HEK293T (cell line): ENCODE results near the gene TMEM232.

Experiments
- BHLHE40 ChIP-seq: fragments of 450-650 bp; IDR thresholded peaks from 2 replicates; pipeline ENCODE4 v1.6.1; 2016; ENCODE audit warnings: mild to moderate bottlenecking, moderate library complexity, borderline replicate concordance
- FOXK2 ChIP-seq: fragments of 450-650 bp; IDR thresholded peaks from 2 replicates; pipeline ENCODE4 v1.6.1; 2016; ENCODE audit warnings: mild to moderate bottlenecking
- L3MBTL2 ChIP-seq: fragments of 450-650 bp; conservative IDR thresholded peaks from 2 replicates; pipeline ENCODE4 v1.6.1; 2016; ENCODE audit warnings: mild to moderate bottlenecking
- LEF1 ChIP-seq: fragments of 450-650 bp; IDR thresholded peaks from 2 replicates; pipeline ENCODE4 v1.6.1; 2017; ENCODE audit warnings: mild to moderate bottlenecking, borderline replicate concordance
- SP1 ChIP-seq: fragments of 450-650 bp; IDR thresholded peaks from 2 replicates; pipeline ENCODE4 v1.6.1; 2017
- SUZ12 ChIP-seq: fragments of 450-650 bp; IDR thresholded peaks from 2 replicates; pipeline ENCODE4 v1.6.1; 2016; ENCODE audit warnings: mild to moderate bottlenecking
- TARDBP ChIP-seq: fragments of 450-650 bp; IDR thresholded peaks from 2 replicates; pipeline ENCODE4 v1.6.1; 2016
- TF ChIP-seq, protein P1 (sequence below): fragments of 450-650 bp; IDR thresholded peaks from 2 replicates; pipeline ENCODE4 v1.6.1; 2016

DNA sequence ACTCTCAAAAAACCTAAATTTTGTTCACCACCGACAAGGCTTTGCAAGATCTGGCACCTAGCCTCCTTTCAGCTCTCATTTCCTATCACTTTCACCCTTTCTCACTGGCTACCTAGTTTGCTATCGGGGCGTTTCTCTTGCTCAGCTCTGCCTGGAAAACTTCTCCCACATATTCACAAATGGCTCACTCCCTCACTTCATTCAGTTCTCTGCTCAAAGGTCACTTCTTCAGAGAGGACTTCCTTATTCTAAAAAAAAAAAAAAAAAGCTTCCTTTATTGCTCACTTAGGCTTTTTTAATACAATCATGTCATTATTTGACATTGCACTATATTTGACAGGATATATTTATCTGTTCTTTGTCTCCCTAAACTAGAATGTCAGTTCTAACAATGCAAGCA is 10.3 kb upstream of the TMEM232 start:
- no peak for TF ChIP-seq SP1
- no peak for TF ChIP-seq BHLHE40
- TF ChIP-seq SUZ12, result no peak
- no peak for TF ChIP-seq L3MBTL2
- no peak for TF ChIP-seq TARDBP
- TF ChIP-seq, protein P1, sequence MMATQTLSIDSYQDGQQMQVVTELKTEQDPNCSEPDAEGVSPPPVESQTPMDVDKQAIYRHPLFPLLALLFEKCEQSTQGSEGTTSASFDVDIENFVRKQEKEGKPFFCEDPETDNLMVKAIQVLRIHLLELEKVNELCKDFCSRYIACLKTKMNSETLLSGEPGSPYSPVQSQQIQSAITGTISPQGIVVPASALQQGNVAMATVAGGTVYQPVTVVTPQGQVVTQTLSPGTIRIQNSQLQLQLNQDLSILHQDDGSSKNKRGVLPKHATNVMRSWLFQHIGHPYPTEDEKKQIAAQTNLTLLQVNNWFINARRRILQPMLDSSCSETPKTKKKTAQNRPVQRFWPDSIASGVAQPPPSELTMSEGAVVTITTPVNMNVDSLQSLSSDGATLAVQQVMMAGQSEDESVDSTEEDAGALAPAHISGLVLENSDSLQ, result no peak
- TF ChIP-seq FOXK2, result no peak
- no peak for TF ChIP-seq LEF1
